CD14-positive monocyte (primary cell): Measurements from ENCODE around the gene NOP9. TPM values are rescaled to one million over a fixed set of nuclear protein-coding genes. Genes with fewer than 3 reads are reported as not detected.
A peak's percentile ranks its signal among the peaks of the same experiment; 100 is the strongest.

Experiments
- DNase-seq, 3 donors: peaks; one replicate each; pipeline ENCODE4 v3.0.0-alpha.2; 2011 to 2022
- H2AFZ ChIP-seq: 2 replicates; pipeline ENCODE4 v1.6.0; 2012; ENCODE audit warnings: mild to moderate bottlenecking, low read depth, low read length, inconsistent platforms; ENCODE audit not compliant: insufficient read depth, poor library complexity, severe bottlenecking
- H3K27ac ChIP-seq, 2 donors: 1 replicate in 1 of 2; 2 replicates in 1 of 2; pipeline ENCODE4 v1.5.1; 2012 to 2013; ENCODE audit warnings: low read length in 2 of 2, control low read depth in 1 of 2, inconsistent platforms in 1 of 2, low read depth in 1 of 2, mild to moderate bottlenecking in 1 of 2
- H3K27me3 ChIP-seq, 2 donors: one replicate each; pipeline versions ENCODE4 v1.6.0 to v1.6.1; 2011 to 2013; ENCODE audit warnings: low read length in 2 of 2; ENCODE audit not compliant: control insufficient read depth in 2 of 2, insufficient read depth in 2 of 2
- H3K36me3 ChIP-seq, 2 donors: replicated peaks in 1 of 2; 1 replicate in 1 of 2; 2 replicates in 1 of 2; pipeline versions ENCODE4 v1.5.1 to v1.6.1; 2012 to 2013; ENCODE audit warnings: low read length in 2 of 2, control low read depth in 1 of 2, inconsistent platforms in 1 of 2, mild to moderate bottlenecking in 1 of 2; ENCODE audit not compliant: insufficient read depth in 2 of 2, control insufficient read depth in 1 of 2
- H3K4me1 ChIP-seq, 2 donors: 1 replicate in 1 of 2; 2 replicates in 1 of 2; pipeline versions ENCODE4 v1.5.1 to v1.6.1; 2012 to 2013; ENCODE audit warnings: low read length in 2 of 2, control low read depth in 1 of 2, inconsistent platforms in 1 of 2, mild to moderate bottlenecking in 1 of 2, moderate library complexity in 1 of 2; ENCODE audit not compliant: insufficient read depth in 2 of 2, control insufficient read depth in 1 of 2
- H3K4me2 ChIP-seq: replicated peaks from 2 replicates; pipeline ENCODE3; 2012; ENCODE audit warnings: low read length, moderate library complexity, mild to moderate bottlenecking; ENCODE audit not compliant: poor library complexity, severe bottlenecking; ENCODE audit errors: extremely low read depth
- H3K4me3 ChIP-seq, 3 experiments: fragments of 200-600 bp in 1 of 3; sonication (generic) in 1 of 3; replicated peaks in 1 of 3; 1 replicate in 2 of 3; 2 replicates in 1 of 3; pipeline ENCODE4 v1.5.1; 2011 to 2013; ENCODE audit warnings: low read length in 3 of 3, mild to moderate bottlenecking in 3 of 3, control low read depth in 2 of 3, low read depth in 2 of 3, inconsistent platforms in 1 of 3, moderate library complexity in 1 of 3
- H3K79me2 ChIP-seq: 2 replicates; pipeline ENCODE4 v1.6.0; 2012; ENCODE audit warnings: mild to moderate bottlenecking, control low read depth, inconsistent platforms, low read length, moderate library complexity; ENCODE audit not compliant: insufficient read depth
- H3K9ac ChIP-seq: 2 replicates; pipeline ENCODE4 v1.6.0; 2017; ENCODE audit warnings: low read length, mild to moderate bottlenecking; ENCODE audit not compliant: insufficient read depth, poor library complexity, severe bottlenecking
- H3K9me3 ChIP-seq, 2 donors: replicated peaks in 1 of 2; 1 replicate in 1 of 2; 2 replicates in 1 of 2; pipeline versions ENCODE4 v1.5.1 to v1.6.1; 2012 to 2013; ENCODE audit warnings: low read length in 2 of 2, control low read depth in 1 of 2; ENCODE audit not compliant: control insufficient read depth in 1 of 2, insufficient read depth in 1 of 2
- H4K20me1 ChIP-seq: 2 replicates; pipeline ENCODE4 v1.6.0; 2012; ENCODE audit warnings: mild to moderate bottlenecking, low read length, control low read depth, moderate library complexity; ENCODE audit not compliant: insufficient read depth
- H3K27ac Mint-ChIP-seq, 7 donors: one replicate each; pipeline ENCODE4 v1.8.0; 2020; ENCODE audit warnings: mild to moderate bottlenecking in 7 of 7, mixed read lengths in 7 of 7, moderate library complexity in 6 of 7, inconsistent platforms in 2 of 7
- H3K27me3 Mint-ChIP-seq, 3 donors: one replicate each; pipeline ENCODE4 v1.8.0; 2021 to 2022; ENCODE audit warnings: low read depth in 3 of 3, mild to moderate bottlenecking in 3 of 3, mixed read lengths in 3 of 3, moderate library complexity in 3 of 3, inconsistent platforms in 1 of 3
- H3K36me3 Mint-ChIP-seq, 2 donors: one replicate each; pipeline ENCODE4 v1.8.0; 2020; ENCODE audit warnings: mixed read lengths in 2 of 2, inconsistent platforms in 1 of 2, mild to moderate bottlenecking in 1 of 2
- H3K4me1 Mint-ChIP-seq: one replicate; pipeline ENCODE4 v1.8.0; 2020; ENCODE audit warnings: mild to moderate bottlenecking, mixed read lengths
- H3K4me3 Mint-ChIP-seq, 2 donors: one replicate each; pipeline ENCODE4 v1.8.0; 2020; ENCODE audit warnings: mild to moderate bottlenecking in 2 of 2, mixed read lengths in 2 of 2, moderate library complexity in 1 of 2
- H3K9me3 Mint-ChIP-seq, 7 donors: one replicate each; pipeline ENCODE4 v1.8.0; 2020 to 2022; ENCODE audit warnings: mixed read lengths in 7 of 7, mild to moderate bottlenecking in 6 of 7, moderate library complexity in 6 of 7, inconsistent platforms in 2 of 7
- whole genome bisulfite sequencing: methylation state at CpG from one replicate; pipeline ENCODE4 v1.1.5; 2013; ENCODE audit warnings: missing lambda C conversion rate; ENCODE audit not compliant: insufficient coverage; 5-methylcytosine and 5-hydroxymethylcytosine counted together
- intact Hi-C, 2 donors: fragments of 100-400 bp; cut with micrococcal nuclease; formaldehyde crosslinking; loops; one replicate each; pipeline versions ENCODE4 v1.15.0 to v1.15.1; 2023
- polyA plus RNA-seq, 3 donors: library from polyadenylated mRNA; depleted of rRNA in 1 of 3; unstranded in 2 of 3; stranded (reverse) in 1 of 3; fragments of 300-500 nt in 2 of 3; fragments of >200 nt in 1 of 3; fragmentation: Illumina TruSeq in 2 of 3; gene quantifications; 1 replicate in 2 of 3; 2 replicates in 1 of 3; pipeline ENCODE4 v1.2.3, GENCODE V29; 2012 to 2021
- TF ChIP-seq, protein P1 (sequence below): fragments of 200-600 bp; IDR thresholded peaks from one replicate; pipeline ENCODE4 v1.8.0; 2022; ENCODE audit warnings: antibody characterized with exemption, mild to moderate bottlenecking

The NOP9 gene
- polyA plus RNA-seq, 3 donors = 1.2 to 16.6 (median 1.3) TPM

DNA sequence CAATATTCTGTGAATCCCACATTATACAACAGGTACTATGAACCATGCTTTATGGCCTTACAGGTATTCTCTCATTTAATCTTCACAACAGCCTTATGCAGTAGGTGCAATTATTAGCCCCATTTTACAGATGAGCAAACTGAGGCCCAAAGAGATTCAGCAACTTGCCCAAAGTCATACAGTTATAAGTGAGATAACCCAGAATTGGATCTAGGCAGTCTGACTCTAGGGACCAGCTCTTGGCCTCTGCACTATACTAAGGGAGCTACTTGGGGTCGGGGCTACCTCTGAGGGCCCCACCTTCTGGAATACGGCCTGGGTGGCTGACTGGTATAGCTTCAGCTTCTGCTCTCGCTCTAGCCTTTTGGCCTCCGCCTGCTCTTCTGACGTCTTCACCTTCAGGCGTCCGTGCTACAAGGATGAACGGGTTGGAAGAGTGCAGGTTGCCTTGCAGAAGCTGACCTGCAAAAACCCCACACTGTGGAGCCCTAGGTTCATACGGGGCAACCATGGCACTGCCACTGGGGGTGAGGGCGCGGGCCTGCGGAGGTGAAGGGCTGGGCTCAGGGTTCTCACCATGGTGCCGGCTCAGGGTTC is 29.0 kb upstream of the NOP9 start:
- Histone ChIP-seq H4K20me1 (no peaks in the 10 kb centered on the region), H2AFZ (peak overlapping the region; percentile 98), H3K36me3 (peaks cover 44 to 46% of the 10 kb centered on the region in 2 donors), H3K27ac (peak overlapping the region; percentile 72 to 98), H3K9me3 (no peaks in the 10 kb centered on the region), H3K27me3 (no peaks in the 10 kb centered on the region), H3K4me3 (peak overlapping the region; percentile 71 to 97 (median 85)), H3K4me2 (peak overlapping the region; percentile 85), H3K79me2 (peaks cover 40% of the 10 kb centered on the region), H3K4me1 (peaks cover 47 to 51% of the 10 kb centered on the region in 2 donors), H3K9ac (peak overlapping the region; percentile 99)
- TF ChIP-seq, protein P1, sequence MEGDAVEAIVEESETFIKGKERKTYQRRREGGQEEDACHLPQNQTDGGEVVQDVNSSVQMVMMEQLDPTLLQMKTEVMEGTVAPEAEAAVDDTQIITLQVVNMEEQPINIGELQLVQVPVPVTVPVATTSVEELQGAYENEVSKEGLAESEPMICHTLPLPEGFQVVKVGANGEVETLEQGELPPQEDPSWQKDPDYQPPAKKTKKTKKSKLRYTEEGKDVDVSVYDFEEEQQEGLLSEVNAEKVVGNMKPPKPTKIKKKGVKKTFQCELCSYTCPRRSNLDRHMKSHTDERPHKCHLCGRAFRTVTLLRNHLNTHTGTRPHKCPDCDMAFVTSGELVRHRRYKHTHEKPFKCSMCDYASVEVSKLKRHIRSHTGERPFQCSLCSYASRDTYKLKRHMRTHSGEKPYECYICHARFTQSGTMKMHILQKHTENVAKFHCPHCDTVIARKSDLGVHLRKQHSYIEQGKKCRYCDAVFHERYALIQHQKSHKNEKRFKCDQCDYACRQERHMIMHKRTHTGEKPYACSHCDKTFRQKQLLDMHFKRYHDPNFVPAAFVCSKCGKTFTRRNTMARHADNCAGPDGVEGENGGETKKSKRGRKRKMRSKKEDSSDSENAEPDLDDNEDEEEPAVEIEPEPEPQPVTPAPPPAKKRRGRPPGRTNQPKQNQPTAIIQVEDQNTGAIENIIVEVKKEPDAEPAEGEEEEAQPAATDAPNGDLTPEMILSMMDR = no peak
- no peak for DNase-seq
- peaks cover 0 to 2% (median 0%) of the 10 kb centered on the region in 7 donors for H3K9me3 Mint-ChIP-seq
- H3K27me3 Mint-ChIP-seq = peaks cover 0 to 2% (median 0%) of the 10 kb centered on the region in 3 donors
- peaks cover 50% of the 10 kb centered on the region for H3K4me1 Mint-ChIP-seq
- peak overlapping the region; percentile 66 to 97 (median 96) for H3K27ac Mint-ChIP-seq
- peak overlapping the region; percentile 89 to 92 for H3K4me3 Mint-ChIP-seq
- H3K36me3 Mint-ChIP-seq = peaks cover 40 to 46% of the 10 kb centered on the region in 2 donors
- WGBS = 23% methylated on average over 12 of the region's 13 CpGs
- intact Hi-C loops = loop anchor here in 1 of 2 donors (2.0 kb wide), 1 partner anchor 28 kb away; the partner anchor contains the start of gene TINF2

DNA sequence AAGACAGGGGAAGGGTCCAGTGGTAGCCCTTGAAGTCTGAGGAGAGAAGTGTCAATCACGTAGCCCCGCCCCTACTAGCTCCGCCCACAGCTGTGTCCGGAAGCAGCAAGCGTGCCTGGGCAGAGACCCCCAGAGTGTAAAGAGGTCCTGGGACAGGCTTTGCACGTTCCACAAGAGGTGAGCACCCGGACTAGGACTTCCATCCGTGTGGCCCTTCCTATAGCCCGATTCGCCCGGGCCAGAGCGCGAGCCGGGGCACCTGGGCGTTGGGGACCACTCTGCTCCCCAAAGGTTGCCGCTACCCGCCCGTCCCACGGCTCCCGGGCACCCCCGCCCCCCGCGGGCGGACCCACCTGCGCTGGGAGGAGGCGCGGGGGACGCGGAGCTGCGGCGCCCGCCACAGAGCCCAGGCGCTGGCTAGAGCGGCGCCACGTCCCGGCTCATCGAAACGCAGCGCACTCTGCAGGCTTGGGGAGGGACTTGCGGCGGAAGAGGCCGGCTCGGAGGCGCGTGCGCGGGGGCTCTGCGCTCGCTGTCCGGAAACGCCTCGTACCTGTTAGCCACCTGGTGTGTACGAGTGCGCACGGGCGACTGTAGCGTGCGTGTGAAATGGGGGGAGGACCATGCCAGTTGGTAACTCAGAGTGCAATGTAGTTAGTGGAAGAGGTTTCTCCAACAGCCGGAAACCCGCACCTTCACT is 28.4 kb upstream of the NOP9 start, which contains the start of gene RABGGTA:
Gene RABGGTA (minus strand): TSS at position 464 of the 700 bp plus-strand sequence. CDS start 482 bp downstream, outside the sequence.
- peaks cover 55% of the 10 kb centered on the region for H3K4me1 Mint-ChIP-seq

More for the DNA sequence above, 28.4 kb upstream of the NOP9 start, which contains the start of gene RABGGTA:
- H3K4me2 ChIP-seq = peak within 1 kb of the TSS; percentile 85
- H3K79me2 ChIP-seq = peaks cover 47% of the 10 kb centered on the region
- H3K4me1 ChIP-seq = peaks cover 54 to 58% of the 10 kb centered on the region in 2 donors
- H3K9me3 ChIP-seq = no peaks in the 10 kb centered on the region
- H3K27me3 Mint-ChIP-seq = peaks cover 0 to 2% (median 0%) of the 10 kb centered on the region in 3 donors
- peak within 1 kb of the TSS; percentile 71 to 97 (median 85) for H3K4me3 ChIP-seq
- peak within 1 kb of the TSS; percentile 99 for H3K9ac ChIP-seq
- peaks cover 37 to 40% of the 10 kb centered on the region in 2 donors for H3K36me3 ChIP-seq
- H3K4me3 Mint-ChIP-seq = peak within 1 kb of the TSS; percentile 89 to 94
- peaks cover 35 to 39% of the 10 kb centered on the region in 2 donors for H3K36me3 Mint-ChIP-seq
- H3K27me3 ChIP-seq = no peaks in the 10 kb centered on the region
- peak within 1 kb of the TSS; percentile 90 to 97 (median 96) for H3K27ac Mint-ChIP-seq
- DNase-seq = peak; percentile 71 to 79 (median 75)
- H3K9me3 Mint-ChIP-seq = peaks cover 0 to 2% (median 0%) of the 10 kb centered on the region in 7 donors
- no peaks in the 10 kb centered on the region for H4K20me1 ChIP-seq
- H3K27ac ChIP-seq = peak within 1 kb of the TSS; percentile 72 to 98
- WGBS = under 1% methylated on average over 53 of the region's 61 CpGs
- H2AFZ ChIP-seq = peak within 1 kb of the TSS; percentile 98
- TF ChIP-seq, protein P1 = peak; percentile 83
- intact Hi-C loops = loop anchor here in 1 of 2 donors (2.0 kb wide), 1 partner anchor 28 kb away; the partner anchor contains the start of gene TINF2
